Keratinocyte (primary cell): Measurements from ENCODE around the gene PFKFB4. TPM values are rescaled to one million over a fixed set of nuclear protein-coding genes. Genes with fewer than 3 reads are reported as not detected.

Experiments used
- DNase-seq: peaks from one replicate; pipeline ENCODE4 v3.0.0-alpha.2; 2011; ENCODE audit warnings: low read depth, missing footprints, low spot score
- FAIRE-seq: peaks from 2 replicates; lab custom pipeline; 2011; peaks lifted over from hg19 to GRCh38; lab: Jason Lieb, UNC
- H2AFZ ChIP-seq: 2 replicates; pipeline ENCODE4 v1.6.0; 2012; ENCODE audit warnings: low read length, control low read depth, inconsistent platforms; ENCODE audit not compliant: control insufficient read depth
- H3K27ac ChIP-seq: 2 replicates; pipeline ENCODE4 v1.5.1; 2011; ENCODE audit warnings: low read length; ENCODE audit not compliant: control insufficient read depth, insufficient read depth
- H3K27me3 ChIP-seq: 3 replicates; pipeline ENCODE4 v1.6.0; 2011; ENCODE audit warnings: low read length; ENCODE audit not compliant: control insufficient read depth, insufficient read depth; ENCODE audit errors: extremely low read depth
- H3K36me3 ChIP-seq, 2 experiments: 2 replicates in 1 of 2; 3 replicates in 1 of 2; pipeline ENCODE4 v1.5.1; 2011; ENCODE audit warnings: low read length in 2 of 2, mild to moderate bottlenecking in 1 of 2; ENCODE audit not compliant: control insufficient read depth in 2 of 2, insufficient read depth in 2 of 2; ENCODE audit errors: extremely low read depth in 1 of 2
- H3K4me1 ChIP-seq: 3 replicates; pipeline ENCODE4 v1.5.1; 2011; ENCODE audit warnings: low read length; ENCODE audit not compliant: control insufficient read depth, insufficient read depth; ENCODE audit errors: extremely low read depth
- H3K4me2 ChIP-seq: 3 replicates; pipeline ENCODE4 v1.6.0; 2011; ENCODE audit warnings: low read depth, low read length; ENCODE audit not compliant: control insufficient read depth, insufficient read depth; ENCODE audit errors: extremely low read depth
- H3K4me3 ChIP-seq, 3 experiments: fragments of 200-600 bp in 1 of 3; sonication (generic) in 1 of 3; 2 replicates in 2 of 3; 3 replicates in 1 of 3; pipeline ENCODE4 v1.5.1; 2011 to 2016; ENCODE audit warnings: low read length in 3 of 3, mild to moderate bottlenecking in 3 of 3, control low read depth in 2 of 3, inconsistent platforms in 1 of 3, low read depth in 1 of 3, mixed read lengths in 1 of 3, mixed run types in 1 of 3, moderate library complexity in 1 of 3; ENCODE audit not compliant: control insufficient read depth in 2 of 3, insufficient read depth in 2 of 3; ENCODE audit errors: extremely low read depth in 1 of 3
- H3K79me2 ChIP-seq: 2 replicates; pipeline ENCODE4 v1.6.0; 2012; ENCODE audit warnings: low read length; ENCODE audit not compliant: control insufficient read depth, insufficient read depth
- H3K9ac ChIP-seq: 3 replicates; pipeline ENCODE4 v1.6.0; 2011; ENCODE audit warnings: low read length; ENCODE audit not compliant: control insufficient read depth, insufficient read depth; ENCODE audit errors: extremely low read depth
- H3K9me1 ChIP-seq: 3 replicates; pipeline ENCODE4 v1.6.0; 2011; ENCODE audit warnings: low read length; ENCODE audit not compliant: control insufficient read depth, insufficient read depth; ENCODE audit errors: extremely low read depth
- H3K9me3 ChIP-seq: 2 replicates; pipeline ENCODE4 v1.5.1; 2012; ENCODE audit warnings: low read depth, low read length; ENCODE audit not compliant: control insufficient read depth
- H4K20me1 ChIP-seq: 3 replicates; pipeline ENCODE4 v1.6.0; 2011; ENCODE audit warnings: low read length; ENCODE audit not compliant: control insufficient read depth, insufficient read depth; ENCODE audit errors: extremely low read depth
- EZH2 ChIP-seq: IDR thresholded peaks from one replicate; pipeline ENCODE4 v1.6.1; 2012; ENCODE audit warnings: inconsistent platforms, mild to moderate bottlenecking, low read length, moderate library complexity
- dilution Hi-C: fragments of 300-500 bp; cut with MboI; formaldehyde crosslinking; loops from one replicate; pipeline ENCODE4 v1.7.0; 2020; ENCODE audit warnings: low sequenced_read_pairs; ENCODE audit not compliant: extremely low pct_ligation_motif_present
- polyA plus RNA-seq, 5 experiments: library from polyadenylated mRNA; depleted of rRNA in 3 of 5; stranded (reverse) in 3 of 5; stranded (forward) in 1 of 5; unstranded in 1 of 5; fragments of >200 nt; gene quantifications; 1 replicate in 1 of 5; 2 replicates in 3 of 5; 3 replicates in 1 of 5; pipeline versions ENCODE4 v1.2.1 to v1.2.3, GENCODE V29; 2011 to 2012; ENCODE audit warnings: missing spikeins in 2 of 5, low read depth in 1 of 5, low replicate concordance in 1 of 5
- TF ChIP-seq, protein P1 (sequence below), 3 experiments: IDR thresholded peaks in 1 of 3; conservative IDR thresholded peaks in 1 of 3; optimal IDR thresholded peaks in 1 of 3; 2 replicates in 2 of 3; 3 replicates in 1 of 3; pipeline versions ENCODE3 to v1.5.1; 2011; ENCODE audit warnings: low read length in 3 of 3, mild to moderate bottlenecking in 3 of 3, moderate library complexity in 2 of 3, control low read depth in 1 of 3, inconsistent platforms in 1 of 3; ENCODE audit not compliant: insufficient read depth in 2 of 3; ENCODE audit errors: extremely low read depth in 1 of 3

The PFKFB4 gene
- polyA plus RNA-seq, 1 donor (not counting 4 experiments of a cell fraction or from before 2014, with no cell fraction given) = 15.1 TPM

DNA sequence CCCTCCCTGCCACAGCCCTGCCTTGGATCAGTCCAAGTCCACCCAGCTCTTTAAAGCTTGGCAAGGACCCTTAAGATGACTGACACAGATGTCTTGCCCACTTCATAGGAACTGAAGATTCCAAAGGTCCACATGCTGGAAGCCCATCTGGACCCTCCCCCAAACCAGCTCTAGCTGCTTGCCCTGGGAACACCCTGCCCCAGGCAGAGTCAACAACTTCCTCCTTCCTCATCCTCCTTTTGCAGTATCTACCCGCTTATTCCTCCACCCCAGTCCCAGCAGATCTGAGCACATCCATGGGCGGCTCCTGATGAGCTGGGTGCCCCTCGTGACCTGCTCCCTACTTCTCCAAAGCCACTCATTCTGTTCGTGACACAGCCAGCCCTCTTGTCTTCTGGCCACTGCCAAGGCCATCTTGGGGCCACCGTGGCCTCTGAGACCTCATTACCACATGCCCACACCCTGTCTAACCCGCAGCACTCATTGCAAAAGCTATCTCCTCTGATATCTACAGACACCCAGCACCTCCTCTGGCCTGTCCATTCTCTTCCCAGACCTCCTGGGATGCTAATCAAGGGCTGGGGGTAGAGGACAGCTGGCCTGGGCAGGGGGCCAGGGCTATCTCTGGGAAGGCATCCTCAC, 2.0 kb upstream of the PFKFB4 start:
- H3K4me3 ChIP-seq = no peak overlapping the region
- H3K27me3 ChIP-seq = no peaks in the 10 kb centered on the region
- peaks cover 9% of the 10 kb centered on the region for H4K20me1 ChIP-seq
- peak overlapping the region; percentile 89 for H3K4me2 ChIP-seq
- H3K4me1 ChIP-seq = peaks cover 32% of the 10 kb centered on the region
- H3K36me3 ChIP-seq = peaks cover 17 to 27% of the 10 kb centered on the region in 2 experiments
- dilution Hi-C loops = no loop called here
- H3K9me3 ChIP-seq = no peaks in the 10 kb centered on the region
- H2AFZ ChIP-seq = no peak overlapping the region
- no peak for FAIRE-seq
- no peak overlapping the region for H3K27ac ChIP-seq
- H3K79me2 ChIP-seq = no peaks in the 10 kb centered on the region
- TF ChIP-seq, protein P1, sequence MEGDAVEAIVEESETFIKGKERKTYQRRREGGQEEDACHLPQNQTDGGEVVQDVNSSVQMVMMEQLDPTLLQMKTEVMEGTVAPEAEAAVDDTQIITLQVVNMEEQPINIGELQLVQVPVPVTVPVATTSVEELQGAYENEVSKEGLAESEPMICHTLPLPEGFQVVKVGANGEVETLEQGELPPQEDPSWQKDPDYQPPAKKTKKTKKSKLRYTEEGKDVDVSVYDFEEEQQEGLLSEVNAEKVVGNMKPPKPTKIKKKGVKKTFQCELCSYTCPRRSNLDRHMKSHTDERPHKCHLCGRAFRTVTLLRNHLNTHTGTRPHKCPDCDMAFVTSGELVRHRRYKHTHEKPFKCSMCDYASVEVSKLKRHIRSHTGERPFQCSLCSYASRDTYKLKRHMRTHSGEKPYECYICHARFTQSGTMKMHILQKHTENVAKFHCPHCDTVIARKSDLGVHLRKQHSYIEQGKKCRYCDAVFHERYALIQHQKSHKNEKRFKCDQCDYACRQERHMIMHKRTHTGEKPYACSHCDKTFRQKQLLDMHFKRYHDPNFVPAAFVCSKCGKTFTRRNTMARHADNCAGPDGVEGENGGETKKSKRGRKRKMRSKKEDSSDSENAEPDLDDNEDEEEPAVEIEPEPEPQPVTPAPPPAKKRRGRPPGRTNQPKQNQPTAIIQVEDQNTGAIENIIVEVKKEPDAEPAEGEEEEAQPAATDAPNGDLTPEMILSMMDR (optimal IDR thresholded peaks at IDR 0.05 in 1 of 3, IDR thresholded peaks at IDR 0.05 in 1 of 3, conservative IDR thresholded peaks at IDR 0.05 in 1 of 3; ENCODE audit: extremely low read depth in 1 of 3, insufficient read depth in 2 of 3, low read length in 3 of 3) = no peak
- no peak for TF ChIP-seq EZH2
- DNase-seq = no peak
- no peaks in the 10 kb centered on the region for H3K9me1 ChIP-seq
- H3K9ac ChIP-seq = no peak overlapping the region

DNA sequence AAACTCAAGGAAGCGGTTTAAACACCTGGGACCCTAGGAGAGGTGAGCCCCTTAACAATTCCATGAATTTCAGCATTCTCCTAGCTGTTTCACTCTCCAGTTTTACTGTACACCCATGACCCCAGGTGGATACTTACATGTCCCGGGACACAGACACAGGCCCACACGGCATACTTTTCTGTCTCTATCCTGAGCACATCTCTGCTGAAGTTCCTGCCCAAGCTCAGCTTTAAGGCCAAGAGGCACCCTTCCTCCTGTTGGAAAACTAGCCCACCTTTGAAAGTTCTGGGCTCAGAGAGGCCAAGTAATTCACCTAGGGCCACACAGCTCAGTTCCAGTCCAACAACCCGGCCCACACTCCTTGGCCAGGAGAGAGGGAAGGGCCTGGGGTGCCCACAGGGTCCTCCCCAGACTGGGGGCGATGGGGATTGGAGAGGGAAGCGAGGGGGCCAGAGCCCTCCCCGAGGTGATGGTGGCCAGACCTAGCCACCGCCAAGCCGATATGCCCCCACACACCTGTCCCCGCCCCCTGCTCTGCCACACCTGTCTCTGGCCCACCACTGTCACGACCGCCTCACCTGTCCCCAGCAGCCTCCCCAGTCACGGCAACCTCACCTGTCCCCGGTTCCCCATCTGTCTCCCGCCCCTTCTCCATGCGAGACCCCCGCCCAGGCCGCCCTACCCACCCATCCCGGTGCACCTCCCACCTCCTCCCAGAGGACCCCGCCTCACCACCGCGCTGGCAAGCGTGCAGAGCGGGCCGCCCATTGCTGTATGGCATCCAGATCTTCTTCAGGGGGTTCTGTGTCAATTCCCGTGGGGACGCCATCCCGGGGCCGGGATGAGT, 431 bp downstream of the PFKFB4 start:
- dilution Hi-C loops = no loop called here
- Histone ChIP-seq H3K4me3 (peak overlapping the region; percentile 39 to 63 (median 60)), H3K4me1 (peaks cover 32% of the 10 kb centered on the region), H3K9me1 (no peaks in the 10 kb centered on the region), H3K79me2 (no peaks in the 10 kb centered on the region), H2AFZ (peak overlapping the region; percentile 52), H3K4me2 (peak overlapping the region; percentile 62), H4K20me1 (peaks cover 9% of the 10 kb centered on the region), H3K9me3 (no peaks in the 10 kb centered on the region), H3K36me3 (peaks cover 8 to 21% of the 10 kb centered on the region in 2 experiments), H3K27me3 (no peaks in the 10 kb centered on the region), H3K9ac (peak overlapping the region; percentile 54), H3K27ac (no peak overlapping the region)
- FAIRE-seq (no peak), DNase-seq (no peak)
- no peak for TF ChIP-seq EZH2
- TF ChIP-seq, protein P1 (optimal IDR thresholded peaks at IDR 0.05 in 1 of 3, IDR thresholded peaks at IDR 0.05 in 1 of 3, conservative IDR thresholded peaks at IDR 0.05 in 1 of 3; ENCODE audit: extremely low read depth in 1 of 3, insufficient read depth in 2 of 3, low read length in 3 of 3) = no peak
